ENCODE data around the gene GALK1.

Gene GALK1

GRCh38 chr17:75712446-75712845 is 52.5 kb downstream of the GALK1 start:
- Histone ChIP-seq H3K4me3 (ENCODE audit: low read depth in 1 of 2, low read length in 2 of 2) (no peak overlapping the region), H3K27me3 (ENCODE audit: low read depth, low read length) (no peaks in the 10 kb centered on the region), H3K36me3 (ENCODE audit: control insufficient read depth in 1 of 2, insufficient read depth in 2 of 2, low read length in 2 of 2) (peaks cover 0 to 3% of the 10 kb centered on the region in 2 donors), H3K27ac (ENCODE audit: low read length) (no peak overlapping the region), H3K9me3 (ENCODE audit: control insufficient read depth in 1 of 2, low read length in 2 of 2) (no peaks in the 10 kb centered on the region), H3K4me1 (ENCODE audit: control insufficient read depth in 1 of 2, insufficient read depth in 2 of 2, low read length in 2 of 2) (no peaks in the 10 kb centered on the region)
